ENCODE measurements around the gene DRD1.
"Not testable (repeated sequence)": the region's sequence is repeated elsewhere in the genome, so short reads cannot be mapped to it uniquely, and the experiment has no call there.

The DRD1 gene

GRCh38 chr5:175467983-175468690 is 24.2 kb upstream of the DRD1 start:
- no peak for DNase-seq (ENCODE audit: low read depth)

GRCh38 chr5:175466700-175467318 is 22.8 kb upstream of the DRD1 start:
- no peak for DNase-seq (ENCODE audit: low read depth)

GRCh38 chr5:175465282-175465681 is 21.3 kb upstream of the DRD1 start:
- no peak for DNase-seq (ENCODE audit: low read depth)

GRCh38 chr5:175464942-175465233 is 20.9 kb upstream of the DRD1 start:
- no peak for DNase-seq (ENCODE audit: low read depth)

- peak; percentile 52 for DNase-seq (ENCODE audit: low read depth)
These were observed 20.3 kb upstream of the DRD1 start for GRCh38 chr5:175464074-175464941.

GRCh38 chr5:175463641-175464040 is 19.7 kb upstream of the DRD1 start:
- no peak for DNase-seq (ENCODE audit: low read depth)

GRCh38 chr5:175461370-175461769 is 17.4 kb upstream of the DRD1 start:
- no peak for DNase-seq (ENCODE audit: low read depth)

- no peak for DNase-seq (ENCODE audit: low read depth)
These were observed 16.6 kb upstream of the DRD1 start for GRCh38 chr5:175460552-175460951.

- DNase-seq (ENCODE audit: low read depth), result peak; percentile 27
These were observed 16.1 kb upstream of the DRD1 start for GRCh38 chr5:175460126-175460525.

GRCh38 chr5:175457466-175457865 is 13.5 kb upstream of the DRD1 start:
- DNase-seq (ENCODE audit: low read depth), result peak; percentile 12

GRCh38 chr5:175456105-175456742 is 12.2 kb upstream of the DRD1 start:
- DNase-seq (ENCODE audit: low read depth), result no peak

- not testable (repeated sequence) for DNase-seq (ENCODE audit: low read depth)
These were observed 10.4 kb upstream of the DRD1 start for GRCh38 chr5:175454338-175454737.

GRCh38 chr5:175452166-175452565 is 8.2 kb upstream of the DRD1 start:
- no peak for DNase-seq (ENCODE audit: low read depth)

GRCh38 chr5:175448276-175448675 is 4.3 kb upstream of the DRD1 start:
- DNase-seq (ENCODE audit: low read depth), result no peak

- no peak for DNase-seq (ENCODE audit: low read depth)
These were observed 3.6 kb upstream of the DRD1 start for GRCh38 chr5:175447571-175447970.

GRCh38 chr5:175446378-175446777 is 2.4 kb upstream of the DRD1 start:
- not testable (repeated sequence) for DNase-seq (ENCODE audit: low read depth)

- no peak for DNase-seq (ENCODE audit: low read depth)
These were observed 999 bp upstream of the DRD1 start for GRCh38 chr5:175444905-175445456.

- no peak for DNase-seq (ENCODE audit: low read depth)
These were observed 395 bp downstream of the DRD1 start for GRCh38 chr5:175443514-175444059.

GRCh38 chr5:175438234-175438857 is 5.6 kb downstream of the DRD1 start:
- DNase-seq (ENCODE audit: low read depth), result no peak

GRCh38 chr5:175436359-175436758 is 7.6 kb downstream of the DRD1 start:
- DNase-seq (ENCODE audit: low read depth), result no peak

GRCh38 chr5:175434800-175435199 is 9.2 kb downstream of the DRD1 start:
- DNase-seq (ENCODE audit: low read depth), result no peak

GRCh38 chr5:175427762-175428161 is 16.2 kb downstream of the DRD1 start:
- no peak for DNase-seq (ENCODE audit: low read depth)
